K562 (cell line): ENCODE measurements around the gene SV2C. TPM values are rescaled to one million over a fixed set of nuclear protein-coding genes. Genes with fewer than 3 reads are reported as not detected.
A peak's percentile ranks its signal among the peaks of the same experiment; 100 is the strongest.

Experiments used
- ATF2 ChIP-seq: sonication (generic); formaldehyde crosslinking; IDR thresholded peaks from 2 replicates; pipeline ENCODE4 v1.8.1; 2022; ENCODE audit warnings: missing genetic modification reagents
- BCLAF1 ChIP-seq, 2 experiments: fragments of 450-650 bp in 1 of 2; IDR thresholded peaks; 2 replicates each; pipeline ENCODE4 v1.6.1; 2011 to 2017; ENCODE audit warnings: low read depth in 2 of 2, antibody characterized with exemption in 1 of 2, borderline replicate concordance in 1 of 2, low read length in 1 of 2, mild to moderate bottlenecking in 1 of 2, mixed read lengths in 1 of 2; ENCODE audit not compliant: control insufficient read depth in 1 of 2
- CBFA2T2 ChIP-seq: fragments of 450-650 bp; conservative IDR thresholded peaks from 2 replicates; pipeline ENCODE4 v1.6.1; 2017; ENCODE audit warnings: mild to moderate bottlenecking
- CBX1 ChIP-seq: sonication (generic); IDR thresholded peaks from 2 replicates; pipeline ENCODE4 v1.6.1; 2016; ENCODE audit warnings: antibody characterized with exemption, low read depth, mild to moderate bottlenecking
- CCNT2 ChIP-seq: IDR thresholded peaks from 2 replicates; pipeline ENCODE4 v1.6.1; 2011; ENCODE audit warnings: borderline replicate concordance, low read depth, mild to moderate bottlenecking, moderate library complexity, mixed read lengths, low read length; ENCODE audit not compliant: insufficient read length; ENCODE audit errors: extremely low read depth
- CREB1 ChIP-seq, 2 experiments: sonication (generic) in 1 of 2; formaldehyde crosslinking in 1 of 2; IDR thresholded peaks; 2 replicates each; pipeline versions ENCODE4 v1.6.1 to v1.8.0; 2012 to 2022; ENCODE audit warnings: inconsistent platforms in 1 of 2, mild to moderate bottlenecking in 1 of 2, missing genetic modification reagents in 1 of 2, moderate library complexity in 1 of 2
- FOXK2 ChIP-seq, 2 experiments: fragments of 450-650 bp; IDR thresholded peaks in 1 of 2; conservative IDR thresholded peaks in 1 of 2; 2 replicates each; pipeline ENCODE4 v1.6.1; 2016; ENCODE audit warnings: low read depth in 2 of 2, mild to moderate bottlenecking in 1 of 2
- HDAC1 ChIP-seq, 2 experiments: fragments of 450-650 bp; IDR thresholded peaks; 2 replicates each; pipeline ENCODE4 v1.6.1; 2016 to 2017; ENCODE audit warnings: inconsistent platforms in 1 of 2, mild to moderate bottlenecking in 1 of 2, moderate library complexity in 1 of 2
- HLTF ChIP-seq: fragments of 450-650 bp; IDR thresholded peaks from 2 replicates; pipeline ENCODE4 v1.6.1; 2016
- LEF1 ChIP-seq: fragments of 450-650 bp; IDR thresholded peaks from 2 replicates; pipeline ENCODE4 v1.6.1; 2016; ENCODE audit warnings: mild to moderate bottlenecking
- MYNN ChIP-seq, 2 experiments: sonication (generic); formaldehyde crosslinking in 1 of 2; IDR thresholded peaks; 2 replicates each; pipeline versions ENCODE4 v1.5.0 to v1.6.1; 2016 to 2020; ENCODE audit warnings: antibody characterized with exemption in 1 of 2, missing genetic modification reagents in 1 of 2
- NELFE ChIP-seq: IDR thresholded peaks from 2 replicates; pipeline ENCODE4 v1.6.1; 2011; ENCODE audit warnings: mild to moderate bottlenecking; ENCODE audit not compliant: insufficient read depth, insufficient read length
- NFE2 ChIP-seq: IDR thresholded peaks from 2 replicates; pipeline ENCODE4 v1.6.1; 2014; ENCODE audit warnings: antibody characterized with exemption, low read depth
- POLR2A ChIP-seq: fragments of 450-650 bp; conservative IDR thresholded peaks from 2 replicates; pipeline ENCODE4 v1.6.1; 2016
- RAD21 ChIP-seq, 2 experiments: fragments of 250-450 bp in 1 of 2; fragments of 450-650 bp in 1 of 2; sonication (Bioruptor Pico) in 1 of 2; formaldehyde crosslinking in 1 of 2; IDR thresholded peaks in 1 of 2; conservative IDR thresholded peaks in 1 of 2; 2 replicates each; pipeline versions ENCODE4 v1.4.0 to v1.8.0; 2020 to 2022; ENCODE audit warnings: mild to moderate bottlenecking in 2 of 2, moderate library complexity in 1 of 2
- RBBP5 ChIP-seq: fragments of 200-600 bp; sonication (generic); IDR thresholded peaks from 2 replicates; pipeline ENCODE4 v1.6.1; 2012; ENCODE audit warnings: borderline replicate concordance, mild to moderate bottlenecking, low read length, control low read depth, inconsistent platforms; ENCODE audit not compliant: insufficient read depth, poor library complexity, severe bottlenecking
- SMARCA4 ChIP-seq: fragments of 450-650 bp; IDR thresholded peaks from 2 replicates; pipeline ENCODE4 v1.6.1; 2016
- SUPT5H ChIP-seq: fragments of 450-650 bp; IDR thresholded peaks from 2 replicates; pipeline ENCODE4 v1.6.1; 2016
- ZNF23 ChIP-seq: fragments of 250-450 bp; sonication (Bioruptor Pico); IDR thresholded peaks from 2 replicates; pipeline ENCODE4 v1.4.0; 2020; ENCODE audit warnings: mild to moderate bottlenecking
- ZNF316 ChIP-seq: fragments of 450-650 bp; IDR thresholded peaks from 2 replicates; pipeline ENCODE4 v1.6.1; 2016
- polyA plus RNA-seq, 8 experiments: library from polyadenylated mRNA; depleted of rRNA in 4 of 8; stranded (reverse) in 5 of 8; unstranded in 3 of 8; fragments of >200 nt; fragmentation: Nextera tagmentation in 2 of 8; fragmentation: Illumina TruSeq in 1 of 8; extraction: Ambion mirVana in 2 of 8; extraction: Trizol in 1 of 8; gene quantifications; 2 replicates each; pipeline versions ENCODE4 v1.2.1 to v1.2.3, GENCODE V29; 2011 to 2014; ENCODE audit warnings: inconsistent platforms in 1 of 8, missing spikeins in 1 of 8
- total RNA-seq, 7 experiments: library from RNA; depleted of rRNA in 6 of 7; stranded (reverse); fragments of >200 nt in 6 of 7; fragmentation: Illumina TruSeq in 2 of 7; extraction: Trizol in 2 of 7; gene quantifications; 2 replicates each; pipeline versions ENCODE4 v1.2.1 to v1.2.3, GENCODE V29; 2011 to 2021; ENCODE audit warnings: low replicate concordance in 1 of 7
- TF ChIP-seq, protein P1 (sequence below), 2 experiments: fragments of 450-650 bp; IDR thresholded peaks; 2 replicates each; pipeline ENCODE4 v1.6.1; 2016

Gene SV2C
- total and polyA plus RNA-seq, 9 of the 15 experiments (the other 6 are each of a cell fraction or from before 2014, with no cell fraction given): 0.05 TPM; not detected in 8

- TF ChIP-seq, protein P1, sequence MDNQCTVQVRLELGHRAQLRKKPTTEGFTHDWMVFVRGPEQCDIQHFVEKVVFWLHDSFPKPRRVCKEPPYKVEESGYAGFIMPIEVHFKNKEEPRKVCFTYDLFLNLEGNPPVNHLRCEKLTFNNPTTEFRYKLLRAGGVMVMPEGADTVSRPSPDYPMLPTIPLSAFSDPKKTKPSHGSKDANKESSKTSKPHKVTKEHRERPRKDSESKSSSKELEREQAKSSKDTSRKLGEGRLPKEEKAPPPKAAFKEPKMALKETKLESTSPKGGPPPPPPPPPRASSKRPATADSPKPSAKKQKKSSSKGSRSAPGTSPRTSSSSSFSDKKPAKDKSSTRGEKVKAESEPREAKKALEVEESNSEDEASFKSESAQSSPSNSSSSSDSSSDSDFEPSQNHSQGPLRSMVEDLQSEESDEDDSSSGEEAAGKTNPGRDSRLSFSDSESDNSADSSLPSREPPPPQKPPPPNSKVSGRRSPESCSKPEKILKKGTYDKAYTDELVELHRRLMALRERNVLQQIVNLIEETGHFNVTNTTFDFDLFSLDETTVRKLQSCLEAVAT (IDR thresholded peaks at IDR 0.05): peak in 1 of 2 experiments; percentile 77; a peak in 2 of 4 replicates
- TF ChIP-seq LEF1: peak; percentile 91
- TF ChIP-seq FOXK2 (conservative IDR thresholded peaks at IDR 0.05 in 1 of 2, IDR thresholded peaks at IDR 0.05 in 1 of 2; ENCODE audit: low read depth in 2 of 2): peak; percentile 42 to 95
- TF ChIP-seq RBBP5: peak; percentile 69
- peak; percentile 15; the same call in 1 of the 2 replicates for TF ChIP-seq ZNF316
- TF ChIP-seq CCNT2: peak; percentile 75
- TF ChIP-seq CBX1: no peak
- TF ChIP-seq ATF2 (CRISPR knock-in tag): no peak
- TF ChIP-seq CREB1 (IDR thresholded peaks at IDR 0.05): peak; percentile 27; the same call in 1 of the 2 replicates
- TF ChIP-seq CREB1 (CRISPR knock-in tag; IDR thresholded peaks at IDR 0.05): 0 out of 2 replicates have a peak, but pooled peaks have one; percentile 27
- peak; percentile 34 to 57; a peak in 1 of 4 replicates for TF ChIP-seq BCLAF1 (IDR thresholded peaks at IDR 0.05; ENCODE audit: borderline replicate concordance in 1 of 2, control insufficient read depth in 1 of 2, low read depth in 2 of 2, low read length in 1 of 2)
- 0 out of 4 replicates have a peak, but pooled peaks of 1 of the 2 experiments have one; percentile 7 for TF ChIP-seq RAD21 (CRISPR knock-in tag; conservative IDR thresholded peaks at IDR 0.05 in 1 of 2, IDR thresholded peaks at IDR 0.05 in 1 of 2)
- no peak for TF ChIP-seq NELFE
- TF ChIP-seq MYNN (IDR thresholded peaks at IDR 0.05): peak; percentile 67; the same call in 1 of the 2 replicates
- TF ChIP-seq MYNN (CRISPR knock-in tag; IDR thresholded peaks at IDR 0.05): no peak
- no peak for TF ChIP-seq ZNF23 (CRISPR knock-in tag)
- TF ChIP-seq CBFA2T2: peak; percentile 89
- peak; percentile 27; the same call in 1 of the 2 replicates for TF ChIP-seq SUPT5H
- TF ChIP-seq POLR2A: peak; percentile 45; the same call in 1 of the 2 replicates
- peak; percentile 65 for TF ChIP-seq NFE2
- TF ChIP-seq HLTF: no peak
- peak in 1 of 2 experiments; percentile 63; a peak in 1 of 4 replicates for TF ChIP-seq HDAC1 (IDR thresholded peaks at IDR 0.05)
- peak; percentile 90 for TF ChIP-seq SMARCA4
These were observed 280.4 kb downstream of the SV2C start (continued) for GRCh38 chr5:76363352-76364225.
